ENCODE results near the gene SNTB2. TPM values are rescaled to one million over a fixed set of nuclear protein-coding genes. Genes with fewer than 3 reads are reported as not detected.

SNTB2 gene
- total RNA-seq, 1 experiment from 2014 or later = 50.6 TPM

DNA sequence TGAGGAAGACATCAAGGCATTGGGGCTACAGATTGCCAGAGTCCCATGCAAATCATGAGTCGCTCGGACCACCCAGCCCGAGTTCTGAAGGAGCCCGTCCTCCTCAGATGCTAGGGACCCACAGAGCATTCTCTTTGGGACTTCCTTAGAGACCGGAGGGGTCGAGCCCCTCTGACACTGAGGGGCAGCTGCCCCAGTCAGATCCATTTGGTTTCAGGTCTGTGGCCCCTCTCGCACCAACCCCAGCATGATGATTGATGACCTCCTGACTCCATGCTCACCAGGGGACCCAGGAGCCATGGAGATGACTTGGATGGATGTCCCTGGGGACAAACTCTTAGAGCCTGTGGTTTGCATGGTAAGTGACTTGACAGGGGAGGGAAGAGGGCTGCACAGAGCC lies 135.4 kb downstream of the SNTB2 start:
- POLR2A ChIA-PET = no interaction called here
- intact Hi-C loops (cut with micrococcal nuclease; ENCODE audit: unreplicated experiment) = no loop called here
- peak in 1 of 2 experiments; percentile 30 for DNase-seq
- H3K4me3 Mint-ChIP-seq (ENCODE audit: unreplicated experiment) = no peak overlapping the region
- TF ChIP-seq, protein P1, sequence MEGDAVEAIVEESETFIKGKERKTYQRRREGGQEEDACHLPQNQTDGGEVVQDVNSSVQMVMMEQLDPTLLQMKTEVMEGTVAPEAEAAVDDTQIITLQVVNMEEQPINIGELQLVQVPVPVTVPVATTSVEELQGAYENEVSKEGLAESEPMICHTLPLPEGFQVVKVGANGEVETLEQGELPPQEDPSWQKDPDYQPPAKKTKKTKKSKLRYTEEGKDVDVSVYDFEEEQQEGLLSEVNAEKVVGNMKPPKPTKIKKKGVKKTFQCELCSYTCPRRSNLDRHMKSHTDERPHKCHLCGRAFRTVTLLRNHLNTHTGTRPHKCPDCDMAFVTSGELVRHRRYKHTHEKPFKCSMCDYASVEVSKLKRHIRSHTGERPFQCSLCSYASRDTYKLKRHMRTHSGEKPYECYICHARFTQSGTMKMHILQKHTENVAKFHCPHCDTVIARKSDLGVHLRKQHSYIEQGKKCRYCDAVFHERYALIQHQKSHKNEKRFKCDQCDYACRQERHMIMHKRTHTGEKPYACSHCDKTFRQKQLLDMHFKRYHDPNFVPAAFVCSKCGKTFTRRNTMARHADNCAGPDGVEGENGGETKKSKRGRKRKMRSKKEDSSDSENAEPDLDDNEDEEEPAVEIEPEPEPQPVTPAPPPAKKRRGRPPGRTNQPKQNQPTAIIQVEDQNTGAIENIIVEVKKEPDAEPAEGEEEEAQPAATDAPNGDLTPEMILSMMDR (IDR thresholded peaks at IDR 0.05; ENCODE audit: insufficient read depth in 1 of 2, low read depth in 1 of 2, low read length in 1 of 2, severe bottlenecking in 1 of 2, unreplicated experiment in 1 of 2) = no peak
- peaks cover 21% of the 10 kb centered on the region for H3K36me3 ChIP-seq (ENCODE audit: control insufficient read depth, insufficient read depth, low read length)
- peaks cover 95% of the 10 kb centered on the region for H3K36me3 Mint-ChIP-seq (ENCODE audit: insufficient read depth, unreplicated experiment)
- peaks cover 13% of the 10 kb centered on the region for H3K4me1 ChIP-seq
- no peaks in the 10 kb centered on the region for H3K9me3 Mint-ChIP-seq (ENCODE audit: unreplicated experiment)
- no peaks in the 10 kb centered on the region for H3K9me3 ChIP-seq
- H3K4me1 Mint-ChIP-seq (ENCODE audit: low read depth, unreplicated experiment) = peaks cover 19% of the 10 kb centered on the region
- BruUV-seq (replicated peaks) = no TSS peak
- no peak overlapping the region for H3K4me3 ChIP-seq (ENCODE audit: low read depth, low read length)
- no peaks in the 10 kb centered on the region for H3K27me3 Mint-ChIP-seq (ENCODE audit: insufficient read depth, unreplicated experiment)
- H3K27ac Mint-ChIP-seq (ENCODE audit: unreplicated experiment) = no peak overlapping the region
- no peaks in the 10 kb centered on the region for H3K27me3 ChIP-seq (replicated peaks; ENCODE audit: control insufficient read depth, insufficient read depth, low read length)
- CTCF ChIA-PET = no interaction called here

DNA sequence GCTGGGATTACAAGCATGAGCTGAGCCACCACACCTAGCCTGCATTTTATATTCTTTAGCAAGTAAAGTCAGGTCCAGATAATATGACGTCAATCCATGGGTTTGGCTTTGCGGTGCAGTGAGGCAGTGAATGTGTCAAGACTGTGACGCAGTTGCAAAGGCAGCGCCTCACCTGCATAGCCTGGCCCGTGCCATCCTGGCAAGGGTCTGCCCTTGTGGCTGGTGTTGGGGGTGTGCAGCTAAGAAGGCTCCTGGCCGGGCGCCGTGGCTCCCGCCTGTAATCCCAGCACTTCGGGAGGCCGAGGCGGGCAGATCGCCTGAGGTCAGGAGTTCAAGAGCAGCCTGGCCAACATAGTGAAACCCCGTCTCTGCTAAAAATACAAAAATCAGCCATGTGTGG lies 136.5 kb downstream of the SNTB2 start:
- H3K27me3 ChIP-seq (replicated peaks; ENCODE audit: control insufficient read depth, insufficient read depth, low read length) = no peaks in the 10 kb centered on the region
- H3K9me3 ChIP-seq = no peaks in the 10 kb centered on the region
- H3K4me3 ChIP-seq (ENCODE audit: low read depth, low read length) = no peak overlapping the region
- Mint-ChIP-seq H3K36me3 (ENCODE audit: insufficient read depth, unreplicated experiment) (peaks cover 97% of the 10 kb centered on the region), H3K27ac (ENCODE audit: unreplicated experiment) (no peak overlapping the region), H3K4me1 (ENCODE audit: low read depth, unreplicated experiment) (peaks cover 22% of the 10 kb centered on the region), H3K4me3 (ENCODE audit: unreplicated experiment) (no peak overlapping the region), H3K9me3 (ENCODE audit: unreplicated experiment) (no peaks in the 10 kb centered on the region), H3K27me3 (ENCODE audit: insufficient read depth, unreplicated experiment) (no peaks in the 10 kb centered on the region)
- intact Hi-C loops (cut with micrococcal nuclease; ENCODE audit: unreplicated experiment) = no loop called here
- peaks cover 16% of the 10 kb centered on the region for H3K4me1 ChIP-seq
- ChIA-PET CTCF (interaction anchor here (0.5 kb wide), 1 partner anchor 12 kb away, joined by 5 read pairs; no protein-coding TSS in a partner anchor), POLR2A (no interaction called here)
- peaks cover 23% of the 10 kb centered on the region for H3K36me3 ChIP-seq (ENCODE audit: control insufficient read depth, insufficient read depth, low read length)
- no peak for DNase-seq
- TF ChIP-seq, protein P1 (IDR thresholded peaks at IDR 0.05; ENCODE audit: insufficient read depth in 1 of 2, low read depth in 1 of 2, low read length in 1 of 2, severe bottlenecking in 1 of 2, unreplicated experiment in 1 of 2) = no peak
- no TSS peak for BruUV-seq (replicated peaks)

DNA sequence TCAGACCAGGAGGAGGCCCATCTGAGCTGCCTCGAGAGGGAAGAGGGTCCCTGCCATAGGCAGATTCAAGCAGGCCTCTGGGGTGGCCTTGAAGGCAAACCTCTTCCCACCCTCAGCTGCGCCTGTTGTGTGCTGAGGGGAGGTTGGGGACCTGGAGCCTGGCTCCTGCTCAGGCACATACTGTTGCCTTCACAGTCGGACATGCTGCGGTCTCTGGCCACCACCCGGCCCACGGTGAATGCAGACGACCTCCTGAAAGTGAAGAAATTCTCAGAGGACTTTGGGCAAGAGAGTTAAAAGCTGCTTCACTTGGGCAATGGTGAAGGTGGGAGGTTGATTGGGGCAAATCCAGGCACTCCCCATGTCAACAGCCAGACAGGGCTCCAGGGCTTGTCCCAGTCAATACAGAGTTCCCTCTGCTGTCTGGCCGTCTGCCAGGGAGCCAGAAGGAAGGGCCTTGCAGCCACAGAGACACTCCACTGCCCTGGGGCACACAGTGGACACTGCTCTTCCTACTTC lies 137.1 kb downstream of the SNTB2 start:
- BruUV-seq (replicated peaks) = no TSS peak
- Mint-ChIP-seq H3K4me3 (ENCODE audit: unreplicated experiment) (no peak overlapping the region), H3K9me3 (ENCODE audit: unreplicated experiment) (no peaks in the 10 kb centered on the region), H3K4me1 (ENCODE audit: low read depth, unreplicated experiment) (peaks cover 29% of the 10 kb centered on the region), H3K27me3 (ENCODE audit: insufficient read depth, unreplicated experiment) (no peaks in the 10 kb centered on the region), H3K36me3 (ENCODE audit: insufficient read depth, unreplicated experiment) (peaks cover 97% of the 10 kb centered on the region), H3K27ac (ENCODE audit: unreplicated experiment) (no peak overlapping the region)
- ChIA-PET POLR2A (no interaction called here), CTCF (interaction anchor here (0.5 kb wide), 1 partner anchor 12 kb away, joined by 5 read pairs; no protein-coding TSS in a partner anchor)
- intact Hi-C loops (cut with micrococcal nuclease; ENCODE audit: unreplicated experiment) = no loop called here
- TF ChIP-seq, protein P1 (IDR thresholded peaks at IDR 0.05; ENCODE audit: insufficient read depth in 1 of 2, low read depth in 1 of 2, low read length in 1 of 2, severe bottlenecking in 1 of 2, unreplicated experiment in 1 of 2) = no peak
- Histone ChIP-seq H3K36me3 (ENCODE audit: control insufficient read depth, insufficient read depth, low read length) (peaks cover 23% of the 10 kb centered on the region), H3K4me3 (ENCODE audit: low read depth, low read length) (no peak overlapping the region), H3K9me3 (no peaks in the 10 kb centered on the region), H3K4me1 (peaks cover 22% of the 10 kb centered on the region), H3K27me3 (replicated peaks; ENCODE audit: control insufficient read depth, insufficient read depth, low read length) (no peaks in the 10 kb centered on the region)
- DNase-seq = no peak
